ENCODE data around the gene SASS6. TPM values are rescaled to one million over a fixed set of nuclear protein-coding genes. Genes with fewer than 3 reads are reported as not detected.

The SASS6 gene
- total RNA-seq, 1 experiment from 2014 or later, result 8.7 TPM

DNA sequence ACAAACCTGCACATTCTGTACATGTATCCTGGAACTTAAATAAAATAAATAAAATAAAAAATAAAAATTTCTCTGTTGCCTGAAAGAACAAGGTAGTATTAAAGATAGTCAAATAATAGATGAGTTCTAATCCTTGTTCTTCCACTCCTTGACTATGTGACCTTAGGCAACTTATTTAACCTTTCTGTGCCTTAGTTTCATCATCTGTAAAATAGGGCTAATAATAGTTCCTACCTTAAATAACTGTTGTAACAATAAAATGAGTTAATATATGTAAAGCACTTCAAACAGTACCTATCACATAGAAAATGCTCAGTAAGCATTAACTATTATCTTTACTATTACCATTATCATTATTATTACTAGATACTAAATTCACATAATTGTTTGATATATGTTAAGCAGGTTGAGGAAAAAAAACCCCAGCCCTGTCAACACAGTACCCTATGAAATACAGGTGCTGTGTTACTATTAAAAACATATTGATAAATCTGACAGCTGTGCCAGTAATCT is 23.1 kb downstream of the SASS6 start:
- Histone ChIP-seq H3F3A (ENCODE audit: insufficient read depth, low read depth) (no peaks in the 10 kb centered on the region; the same call in 1 of the 2 replicates), H4K20me1 (ENCODE audit: insufficient read depth) (no peaks in the 10 kb centered on the region), H2AFZ (no peak overlapping the region), H3K9me2 (ENCODE audit: insufficient read depth) (no peaks in the 10 kb centered on the region), H3K27ac (no peak overlapping the region), H3K4me1 (replicated peaks; ENCODE audit: insufficient read depth) (no peaks in the 10 kb centered on the region), H3K36me3 (ENCODE audit: low read depth) (peaks cover 19% of the 10 kb centered on the region; the same call in 1 of the 2 replicates), H3K27me3 (ENCODE audit: insufficient read depth, low read depth) (no peaks in the 10 kb centered on the region), H3K4me2 (no peak overlapping the region), H3K79me2 (ENCODE audit: low read depth) (no peaks in the 10 kb centered on the region), H3K9me3 (ENCODE audit: insufficient read depth, low read depth) (no peaks in the 10 kb centered on the region), H3K4me3 (no peak overlapping the region)
- ChIA-PET POLR2A (ENCODE audit: unreplicated experiment) (no interaction called here), CTCF (no interaction called here)
- no peak for DNase-seq
- intact Hi-C loops (cut with micrococcal nuclease; ENCODE audit: unreplicated experiment), result no loop called here
- TF ChIP-seq EZH2 (IDR thresholded peaks at IDR 0.05; ENCODE audit: low read depth) (no peak), CTCF (conservative IDR thresholded peaks at IDR 0.05) (no peak)
- no TSS peak for BruUV-seq (replicated peaks)

DNA sequence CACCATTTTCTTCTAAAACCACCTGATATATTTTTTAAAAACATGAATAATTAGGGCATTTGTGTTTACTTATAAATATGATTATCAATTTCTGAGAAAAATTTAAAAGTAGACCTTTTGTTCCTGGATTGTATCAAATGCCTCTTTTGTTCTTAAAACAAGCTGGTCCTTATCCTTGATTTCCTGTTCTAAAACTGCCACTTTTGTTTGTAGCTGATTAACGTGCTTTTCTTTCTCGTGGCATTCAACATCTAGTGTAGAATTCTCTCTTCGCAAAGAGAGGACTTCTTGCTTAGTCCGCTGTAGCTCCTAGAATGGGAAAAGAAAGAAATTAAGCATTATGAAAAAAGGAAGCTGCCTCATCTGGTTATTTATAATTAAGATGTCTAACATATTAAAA is 25.0 kb downstream of the SASS6 start:
- POLR2A ChIA-PET (ENCODE audit: unreplicated experiment), result no interaction called here
- no peaks in the 10 kb centered on the region for H4K20me1 ChIP-seq (ENCODE audit: insufficient read depth)
- no peak overlapping the region for H2AFZ ChIP-seq
- no peaks in the 10 kb centered on the region for H3K79me2 ChIP-seq (ENCODE audit: low read depth)
- no peaks in the 10 kb centered on the region for H3K4me1 ChIP-seq (replicated peaks; ENCODE audit: insufficient read depth)
- peaks cover 19% of the 10 kb centered on the region; the same call in 1 of the 2 replicates for H3K36me3 ChIP-seq (ENCODE audit: low read depth)
- H3K27me3 ChIP-seq (ENCODE audit: insufficient read depth, low read depth), result no peaks in the 10 kb centered on the region
- no peaks in the 10 kb centered on the region for H3K9me2 ChIP-seq (ENCODE audit: insufficient read depth)
- H3K4me3 ChIP-seq, result no peak overlapping the region
- no peaks in the 10 kb centered on the region for H3K9me3 ChIP-seq (ENCODE audit: insufficient read depth, low read depth)
- H3K4me2 ChIP-seq, result no peak overlapping the region
- H3F3A ChIP-seq (ENCODE audit: insufficient read depth, low read depth), result no peaks in the 10 kb centered on the region; the same call in 1 of the 2 replicates
- no peak for TF ChIP-seq CTCF (conservative IDR thresholded peaks at IDR 0.05)
- no peak for TF ChIP-seq EZH2 (IDR thresholded peaks at IDR 0.05; ENCODE audit: low read depth)
- DNase-seq, result no peak
- intact Hi-C loops (cut with micrococcal nuclease; ENCODE audit: unreplicated experiment), result no loop called here
- no TSS peak for BruUV-seq (replicated peaks)
- H3K27ac ChIP-seq, result no peak overlapping the region
- CTCF ChIA-PET, result no interaction called here

DNA sequence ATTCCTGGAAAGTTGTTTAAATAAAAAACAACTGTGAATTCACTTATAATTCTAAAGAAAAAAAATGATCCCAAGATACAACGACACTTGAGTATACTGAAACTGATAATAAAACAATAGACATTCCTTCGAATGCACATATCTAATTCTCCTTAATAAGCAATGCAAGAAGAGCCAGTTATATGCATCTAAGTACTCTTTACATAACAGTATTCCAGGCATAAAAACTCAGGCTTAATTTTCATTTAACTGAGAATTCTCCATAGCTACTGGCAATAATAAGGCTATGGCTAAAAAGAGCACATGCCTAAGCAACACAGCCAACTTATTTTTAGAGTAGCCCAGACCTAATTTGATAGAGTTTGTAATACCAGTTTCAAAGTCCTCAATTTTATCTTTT is 31.2 kb downstream of the SASS6 start:
- no peaks in the 10 kb centered on the region for H4K20me1 ChIP-seq (ENCODE audit: insufficient read depth)
- DNase-seq, result no peak
- POLR2A ChIA-PET (ENCODE audit: unreplicated experiment), result no interaction called here
- no peaks in the 10 kb centered on the region for H3K27me3 ChIP-seq (ENCODE audit: insufficient read depth, low read depth)
- H3K27ac ChIP-seq, result no peak overlapping the region
- no peaks in the 10 kb centered on the region for H3K9me2 ChIP-seq (ENCODE audit: insufficient read depth)
- H2AFZ ChIP-seq, result no peak overlapping the region
- H3K4me3 ChIP-seq, result no peak overlapping the region
- no TSS peak for BruUV-seq (replicated peaks)
- CTCF ChIA-PET, result no interaction called here
- no peaks in the 10 kb centered on the region for H3K79me2 ChIP-seq (ENCODE audit: low read depth)
- TF ChIP-seq EZH2 (IDR thresholded peaks at IDR 0.05; ENCODE audit: low read depth), result no peak
- no peak for TF ChIP-seq CTCF (conservative IDR thresholded peaks at IDR 0.05)
- intact Hi-C loops (cut with micrococcal nuclease; ENCODE audit: unreplicated experiment), result no loop called here
- H3K9me3 ChIP-seq (ENCODE audit: insufficient read depth, low read depth), result no peaks in the 10 kb centered on the region
- peaks cover 31% of the 10 kb centered on the region for H3K36me3 ChIP-seq (ENCODE audit: low read depth)
- H3K4me2 ChIP-seq, result no peak overlapping the region
- H3F3A ChIP-seq (ENCODE audit: insufficient read depth, low read depth), result no peaks in the 10 kb centered on the region
- H3K4me1 ChIP-seq (replicated peaks; ENCODE audit: insufficient read depth), result no peaks in the 10 kb centered on the region

Data from PC-9 (cell line).